ENCODE measurements around the gene ADAP2. TPM values are rescaled to one million over a fixed set of nuclear protein-coding genes. Genes with fewer than 3 reads are reported as not detected.

ADAP2 gene
- total and polyA plus RNA-seq, 4 donors, result 3.8 to 44.6 (median 16.8) TPM

Other genes starting within 250 kb of the ADAP2 start
- 10 to 100 TPM; 11.3 to 19.0 TPM for gene CRLF3, start 97.3 kb upstream of the ADAP2 start, total RNA-seq
- gene CRLF3, start 97.3 kb upstream of the ADAP2 start, polyA plus RNA-seq, result 1 to 10 TPM; 4.3 to 6.5 TPM
- 1 to 10 TPM; 1.2 to 1.6 TPM for gene ATAD5, start 90.0 kb upstream of the ADAP2 start, total RNA-seq
- gene ATAD5, start 90.0 kb upstream of the ADAP2 start, polyA plus RNA-seq, result under 1 TPM in 1 of 2 donors, not detected in 1; 0.28 TPM
- 10 to 100 TPM; 11.9 to 15.8 TPM for gene TEFM, start 15.7 kb upstream of the ADAP2 start, total RNA-seq
- gene TEFM, start 15.7 kb upstream of the ADAP2 start, polyA plus RNA-seq, result 10 to 100 TPM; 11.4 to 13.2 TPM
- 10 to 100 TPM; 18.8 to 32.4 TPM for gene RNF135, start 49.1 kb downstream of the ADAP2 start, total RNA-seq
- 10 to 100 TPM; 16.6 to 16.8 TPM for gene RNF135, start 49.1 kb downstream of the ADAP2 start, polyA plus RNA-seq
- gene NF1, start 173.0 kb downstream of the ADAP2 start, total RNA-seq, result 10 to 100 TPM; 74.5 to 93.9 TPM
- gene NF1, start 173.0 kb downstream of the ADAP2 start, polyA plus RNA-seq, result 10 to 100 TPM in 1 of 2 donors, 1 to 10 TPM in 1; 4.1 to 15.5 TPM

Measured in aorta (tissue), 4 donors.